ENCODE data around the gene CYB5A. TPM values are rescaled to one million over a fixed set of nuclear protein-coding genes. Genes with fewer than 3 reads are reported as not detected.

CYB5A gene
- total and polyA plus RNA-seq, 9 of the 15 experiments (the other 6 are each of a cell fraction or from before 2014, with no cell fraction given), result 11.9 to 22.6 (median 14.1) TPM

GRCh38 chr18:74337155-74337911 lies 45.6 kb upstream of the CYB5A start (continued):
- TF ChIP-seq ZBTB49 (CRISPR knock-in tag; IDR thresholded peaks at IDR 0.05; ENCODE audit: borderline replicate concordance) (no peak), ETV6 (IDR thresholded peaks at IDR 0.05; ENCODE audit: borderline replicate concordance in 1 of 2, low read depth in 2 of 2, low read length in 1 of 2) (no peak), ETV6 (CRISPR knock-in tag; IDR thresholded peaks at IDR 0.05; ENCODE audit: borderline replicate concordance) (no peak), KLF1 (tag; IDR thresholded peaks at IDR 0.05) (no peak), HNRNPL (IDR thresholded peaks at IDR 0.05; ENCODE audit: low read depth, low read length) (no peak), SMARCE1 (IDR thresholded peaks at IDR 0.05) (peak; percentile 51; the same call in 1 of the 2 replicates), ZNF551 (CRISPR knock-in tag; IDR thresholded peaks at IDR 0.05) (no peak), ZFP91 (CRISPR knock-in tag; IDR thresholded peaks at IDR 0.05) (no peak), ZC3H8 (IDR thresholded peaks at IDR 0.05) (no peak), FOXJ3 (CRISPR knock-in tag; IDR thresholded peaks at IDR 0.05) (no peak), MLX (CRISPR knock-in tag; conservative IDR thresholded peaks at IDR 0.05) (no peak), SREBF2 (CRISPR knock-in tag; IDR thresholded peaks at IDR 0.05) (no peak), FOXO4 (CRISPR knock-in tag; IDR thresholded peaks at IDR 0.05) (no peak), ZNF253 (CRISPR knock-in tag; conservative IDR thresholded peaks at IDR 0.05) (no peak), BHLHE40 (IDR thresholded peaks at IDR 0.05; ENCODE audit: low read length) (no peak), POLR3G (IDR thresholded peaks at IDR 0.05; ENCODE audit: extremely low read depth, insufficient read length, insufficient replicate concordance) (no peak), TAL1 (IDR thresholded peaks at IDR 0.05) (peak; percentile 60; the same call in 1 of the 2 replicates), SMARCC2 (IDR thresholded peaks at IDR 0.05; ENCODE audit: low read depth) (no peak), RBM34 (IDR thresholded peaks at IDR 0.05; ENCODE audit: borderline replicate concordance, insufficient read depth, low read length) (no peak), ZNF263 (CRISPR knock-in tag; IDR thresholded peaks at IDR 0.05; ENCODE audit: borderline replicate concordance) (no peak), ETS1 (conservative IDR thresholded peaks at IDR 0.05; ENCODE audit: control insufficient read depth, low read depth, low read length) (no peak), BRD4 (IDR thresholded peaks at IDR 0.05) (no peak)
